Endothelial cell of umbilical vein (primary cell): ENCODE measurements around the gene NKD2. TPM values are rescaled to one million over a fixed set of nuclear protein-coding genes. Genes with fewer than 3 reads are reported as not detected.

Source experiments
- BruUV-seq: library from RNA; stranded (reverse); fragments of 400-500 nt; replicated peaks from 2 replicates; lab custom pipeline; 2021; lab: Mats Ljungman, UMichigan
- CTCF ChIA-PET: fragments of 300-600, 350-600 bp; sonication (Branson Sonifier 250); formaldehyde crosslinking; loops from one replicate; lab custom pipeline; 2021; ENCODE audit warnings: antibody characterized with exemption, inconsistent platforms; lab: Charles Lee
- POLR2A ChIA-PET: fragments of 300-600, 350-600 bp; sonication (Branson Sonifier 250); formaldehyde crosslinking; loops from one replicate; lab custom pipeline; 2021; ENCODE audit warnings: antibody characterized with exemption, inconsistent platforms; lab: Charles Lee
- DNase-seq: peaks from one replicate; pipeline ENCODE4 v3.0.0-alpha.2; 2011; ENCODE audit warnings: low read depth, low spot score
- FAIRE-seq: peaks from 2 replicates; lab custom pipeline; 2011; peaks lifted over from hg19 to GRCh38; lab: Jason Lieb, UNC
- H2AFZ ChIP-seq: 2 replicates; pipeline ENCODE4 v1.6.0; 2012; ENCODE audit warnings: low read depth, low read length, control low read depth, inconsistent platforms
- H3K27ac ChIP-seq: 2 replicates; pipeline ENCODE4 v1.5.1; 2011; ENCODE audit warnings: low read depth, mild to moderate bottlenecking, control low read depth, low read length, moderate library complexity; ENCODE audit not compliant: insufficient read depth
- H3K27me3 ChIP-seq, 2 experiments: 2 replicates each; pipeline versions ENCODE4 v1.6.0 to v1.6.1; 2011; ENCODE audit warnings: low read length in 2 of 2, mixed read lengths in 1 of 2; ENCODE audit not compliant: control insufficient read depth in 2 of 2, insufficient read depth in 2 of 2
- H3K36me3 ChIP-seq, 2 experiments: 2 replicates in 1 of 2; 3 replicates in 1 of 2; pipeline ENCODE4 v1.5.1; 2011; ENCODE audit warnings: low read length in 2 of 2, mild to moderate bottlenecking in 1 of 2, moderate library complexity in 1 of 2; ENCODE audit not compliant: control insufficient read depth in 2 of 2, insufficient read depth in 2 of 2; ENCODE audit errors: extremely low read depth in 1 of 2
- H3K4me1 ChIP-seq: 3 replicates; pipeline ENCODE4 v1.5.1; 2011; ENCODE audit warnings: mild to moderate bottlenecking, low read length; ENCODE audit not compliant: control insufficient read depth, insufficient read depth; ENCODE audit errors: extremely low read depth
- H3K4me2 ChIP-seq: 2 replicates; pipeline ENCODE4 v1.6.1; 2011; ENCODE audit warnings: low read length, control low read depth, mixed read lengths; ENCODE audit not compliant: insufficient read depth
- H3K4me3 ChIP-seq, 3 experiments: fragments of 200-600 bp in 1 of 3; sonication (generic), shearing (Covaris generic) in 1 of 3; replicated peaks in 1 of 3; 2 replicates each; pipeline ENCODE4 v1.5.1; 2011 to 2016; ENCODE audit warnings: control low read depth in 3 of 3, low read length in 3 of 3, mild to moderate bottlenecking in 2 of 3, inconsistent platforms in 1 of 3, low read depth in 1 of 3, moderate library complexity in 1 of 3; ENCODE audit not compliant: insufficient read depth in 1 of 3
- H3K79me2 ChIP-seq: 2 replicates; pipeline ENCODE4 v1.6.0; 2012; ENCODE audit warnings: low read length, inconsistent platforms; ENCODE audit not compliant: control insufficient read depth, insufficient read depth
- H3K9ac ChIP-seq: replicated peaks from 2 replicates; pipeline ENCODE3; 2011; ENCODE audit warnings: low read length, control low read depth; ENCODE audit not compliant: insufficient read depth; ENCODE audit errors: extremely low read depth
- H3K9me1 ChIP-seq: replicated peaks from 3 replicates; pipeline ENCODE4 v1.6.0; 2011; ENCODE audit warnings: mild to moderate bottlenecking, low read length; ENCODE audit not compliant: control insufficient read depth, insufficient read depth; ENCODE audit errors: extremely low read depth
- H3K9me3 ChIP-seq: replicated peaks from 2 replicates; pipeline ENCODE4 v1.5.1; 2012; ENCODE audit warnings: low read length, inconsistent platforms; ENCODE audit not compliant: control insufficient read depth, insufficient read depth
- H4K20me1 ChIP-seq: replicated peaks from 2 replicates; pipeline ENCODE3; 2011; ENCODE audit warnings: mild to moderate bottlenecking, low read length; ENCODE audit not compliant: control insufficient read depth, insufficient read depth; ENCODE audit errors: extremely low read depth
- CTCF ChIP-seq, 2 donors: IDR thresholded peaks; 1 replicate in 1 of 2; 2 replicates in 1 of 2; pipeline ENCODE4 v1.5.1; 2011; ENCODE audit warnings: low read length in 2 of 2, mild to moderate bottlenecking in 2 of 2, moderate library complexity in 2 of 2, control low read depth in 1 of 2, inconsistent platforms in 1 of 2, low read depth in 1 of 2; ENCODE audit not compliant: insufficient read depth in 1 of 2; ENCODE audit errors: extremely low read depth in 1 of 2
- EZH2 ChIP-seq: IDR thresholded peaks from 2 replicates; pipeline ENCODE4 v1.6.1; 2012; ENCODE audit warnings: borderline replicate concordance, low read depth, mild to moderate bottlenecking, moderate library complexity, low read length, inconsistent platforms; ENCODE audit not compliant: severe bottlenecking
- FOS ChIP-seq: IDR thresholded peaks from 2 replicates; pipeline ENCODE4 v1.6.1; 2011; ENCODE audit warnings: mild to moderate bottlenecking, low read length, moderate library complexity, borderline replicate concordance; ENCODE audit not compliant: insufficient read depth
- GATA2 ChIP-seq: IDR thresholded peaks from 2 replicates; pipeline ENCODE4 v1.7.0; 2011; ENCODE audit warnings: low read depth, mild to moderate bottlenecking, moderate library complexity, mixed read lengths, low read length; ENCODE audit not compliant: insufficient read length, insufficient read depth
- JUN ChIP-seq: IDR thresholded peaks from 2 replicates; pipeline ENCODE4 v1.6.1; 2011; ENCODE audit warnings: borderline replicate concordance, low read depth; ENCODE audit not compliant: insufficient read length, insufficient read depth
- MYC ChIP-seq: IDR thresholded peaks from one replicate; pipeline ENCODE4 v1.6.1; 2011; ENCODE audit warnings: mild to moderate bottlenecking, low read depth, low read length
- POLR2A ChIP-seq: IDR thresholded peaks from 2 replicates; pipeline ENCODE4 v1.6.1; 2012; ENCODE audit warnings: low read depth, mild to moderate bottlenecking, control low read depth, low read length
- POLR2AphosphoS5 ChIP-seq: IDR thresholded peaks from 2 replicates; pipeline ENCODE4 v1.6.1; 2012; ENCODE audit warnings: low read depth, mild to moderate bottlenecking, control low read depth, low read length, moderate library complexity; ENCODE audit not compliant: insufficient read depth
- dilution Hi-C: fragments of 300-500 bp; cut with MboI; formaldehyde crosslinking; loops from one replicate; pipeline ENCODE4 v1.15.0; 2019; ENCODE audit warnings: low sequenced_read_pairs; ENCODE audit not compliant: extremely low pct_ligation_motif_present
- intact Hi-C: fragments of 100-400 bp; cut with micrococcal nuclease; formaldehyde crosslinking; loops from one replicate; pipeline ENCODE4 v1.10.0; 2022
- polyA plus RNA-seq, 4 experiments: library from polyadenylated mRNA; depleted of rRNA in 3 of 4; stranded (reverse) in 3 of 4; unstranded in 1 of 4; fragments of >200 nt; gene quantifications; 2 replicates each; pipeline versions ENCODE4 v1.2.1 to v1.2.3, GENCODE V29; 2011 to 2012; ENCODE audit warnings: missing spikeins in 1 of 4
- total RNA-seq: library from RNA; stranded (reverse); gene quantifications from 2 replicates; pipeline ENCODE4 v1.2.3, GENCODE V29; 2021
- TF ChIP-seq, protein P1 (sequence below): IDR thresholded peaks from 2 replicates; pipeline ENCODE4 v1.6.1; 2011; ENCODE audit not compliant: insufficient read depth, insufficient read length

The NKD2 gene
- total and polyA plus RNA-seq, 2 donors (not counting 3 experiments of a cell fraction or from before 2014, with no cell fraction given) = 0.08 TPM; not detected in 1

DNA sequence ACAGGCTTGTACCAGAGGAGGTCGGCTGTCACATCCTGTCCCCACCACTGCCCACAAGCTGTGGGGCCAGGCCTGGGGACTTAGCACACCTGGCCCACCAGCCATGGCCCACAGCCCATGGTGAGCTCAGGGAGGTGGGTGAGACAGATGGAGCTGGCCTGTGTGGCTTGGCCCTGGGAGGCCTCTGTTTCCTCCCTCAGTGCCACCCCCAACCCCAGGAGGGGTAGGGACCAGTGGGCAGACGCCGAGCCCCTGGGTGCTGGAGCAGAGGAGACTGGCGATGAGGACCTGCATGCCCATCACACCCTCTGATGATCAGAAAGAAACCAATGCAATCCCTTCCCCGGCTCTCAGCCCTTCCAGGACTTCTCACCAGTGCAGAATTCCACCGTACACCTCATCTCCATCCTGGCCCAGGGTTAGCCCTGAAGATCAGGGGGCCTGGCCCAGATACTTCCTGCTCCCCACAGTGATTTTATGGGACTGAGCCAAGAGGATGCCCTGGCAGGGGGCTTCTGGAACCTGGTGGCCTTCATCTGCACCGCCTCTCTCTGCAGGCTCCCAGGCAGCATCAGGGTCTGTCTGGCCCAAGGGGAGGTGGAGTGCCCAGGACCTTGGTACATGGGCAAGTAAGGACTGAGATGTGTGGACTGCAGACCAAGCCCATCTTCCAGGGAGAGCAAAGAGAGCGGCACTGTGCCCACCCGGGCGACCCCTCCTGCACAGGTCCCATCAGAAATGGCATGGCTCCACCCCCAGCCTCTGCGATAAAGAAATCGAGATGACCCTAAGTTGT lies 16.9 kb upstream of the NKD2 start:
- FAIRE-seq = no peak
- BruUV-seq = no TSS peak
- H3K27ac ChIP-seq = no peak overlapping the region

GRCh38 chr5:994272-994607 lies 14.4 kb upstream of the NKD2 start:
- intact Hi-C loops = no loop called here

More for the DNA sequence above, 16.9 kb upstream of the NKD2 start:
- POLR2A ChIA-PET = no interaction called here
- H3K9me3 ChIP-seq = no peaks in the 10 kb centered on the region
- peaks cover 3% of the 10 kb centered on the region for H3K4me1 ChIP-seq
- H3K9ac ChIP-seq = no peak overlapping the region
- dilution Hi-C loops (no loop called here), intact Hi-C loops (no loop called here)
- no peak overlapping the region for H3K4me2 ChIP-seq
- H3K79me2 ChIP-seq = no peaks in the 10 kb centered on the region
- H3K27me3 ChIP-seq = peaks cover 3% of the 10 kb centered on the region in 2 experiments
- CTCF ChIA-PET = interaction anchor here (1.2 kb wide), 1 partner anchor 11 kb away, joined by 5 read pairs; no protein-coding TSS in a partner anchor
- no peaks in the 10 kb centered on the region for H4K20me1 ChIP-seq
- no peak overlapping the region for H2AFZ ChIP-seq
- no peak overlapping the region for H3K4me3 ChIP-seq
- no peaks in the 10 kb centered on the region for H3K9me1 ChIP-seq
- DNase-seq = no peak
- TF ChIP-seq MYC (no peak), EZH2 (no peak), FOS (no peak), JUN (no peak)
- no peaks in the 10 kb centered on the region for H3K36me3 ChIP-seq

More at GRCh38 chr5:994272-994607, 14.4 kb upstream of the NKD2 start:
- ChIA-PET CTCF (interaction anchor here (0.9 to 1.0 kb wide), 2 partner anchors 144 to 180 kb away, joined by 3 read pairs; no protein-coding TSS in a partner anchor), POLR2A (no interaction called here)
- no peak overlapping the region for H3K4me3 ChIP-seq
- DNase-seq (no peak), FAIRE-seq (no peak)
- TF ChIP-seq GATA2 (no peak), FOS (no peak), POLR2A (no peak), MYC (no peak), POLR2AphosphoS5 (no peak), JUN (no peak), CTCF (IDR thresholded peaks at IDR 0.05; ENCODE audit: extremely low read depth in 1 of 2, insufficient read depth in 1 of 2, low read depth in 1 of 2, low read length in 2 of 2) (no peak), EZH2 (no peak)
- TF ChIP-seq, protein P1, sequence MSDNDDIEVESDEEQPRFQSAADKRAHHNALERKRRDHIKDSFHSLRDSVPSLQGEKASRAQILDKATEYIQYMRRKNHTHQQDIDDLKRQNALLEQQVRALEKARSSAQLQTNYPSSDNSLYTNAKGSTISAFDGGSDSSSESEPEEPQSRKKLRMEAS = no peak
- no peak overlapping the region for H3K4me2 ChIP-seq
- peaks cover 3 to 10% of the 10 kb centered on the region in 2 experiments for H3K27me3 ChIP-seq
- H3K79me2 ChIP-seq = no peaks in the 10 kb centered on the region
- H4K20me1 ChIP-seq = no peaks in the 10 kb centered on the region
- dilution Hi-C loops = no loop called here
- no peak overlapping the region for H3K27ac ChIP-seq
- H3K36me3 ChIP-seq = no peaks in the 10 kb centered on the region
- H2AFZ ChIP-seq = no peak overlapping the region
- no peaks in the 10 kb centered on the region for H3K9me3 ChIP-seq
- H3K4me1 ChIP-seq = peaks cover 3% of the 10 kb centered on the region
- H3K9ac ChIP-seq = no peak overlapping the region
- H3K9me1 ChIP-seq = no peaks in the 10 kb centered on the region
- no TSS peak for BruUV-seq
